NCI-H1436 (cell line): Measurements from ENCODE around the gene EPHX1.
"Not testable (repeated sequence)": the region's sequence is repeated elsewhere in the genome, so short reads cannot be mapped to it uniquely, and the experiment has no call there.

Experiments used
- DNase-seq: peaks from one replicate; lab custom pipeline; 2025; lab: John Stamatoyannopoulos, UW

The EPHX1 gene

GRCh38 chr1:225881081-225881958, 71.4 kb downstream of the EPHX1 start:
- no peak for DNase-seq

GRCh38 chr1:225881959-225882693, 72.2 kb downstream of the EPHX1 start, which contains the start of gene TMEM63A:
Gene TMEM63A (minus strand): TSS chr1:225882380. CDS start chr1:225877580, 4,800 bp downstream.
- DNase-seq: peak; percentile 48

GRCh38 chr1:225882694-225883615, 73.0 kb downstream of the EPHX1 start:
- no peak for DNase-seq

GRCh38 chr1:225883616-225884265, 73.8 kb downstream of the EPHX1 start:
- no peak for DNase-seq

GRCh38 chr1:225885336-225885735, 75.4 kb downstream of the EPHX1 start:
- DNase-seq: no peak

GRCh38 chr1:225886159-225887029, 76.5 kb downstream of the EPHX1 start:
- no peak for DNase-seq

GRCh38 chr1:225887030-225887314, 77.0 kb downstream of the EPHX1 start:
- DNase-seq: no peak

- not testable (repeated sequence) for DNase-seq
Observed at GRCh38 chr1:225887554-225888288, 77.8 kb downstream of the EPHX1 start.

- no peak for DNase-seq
Observed at GRCh38 chr1:225888289-225888897, 78.5 kb downstream of the EPHX1 start.

- no peak for DNase-seq
Observed at GRCh38 chr1:225888898-225889601, 79.1 kb downstream of the EPHX1 start, which contains the start of gene LEFTY1. Gene LEFTY1 (minus strand): TSS chr1:225889146. CDS start chr1:225889066, 80 bp downstream.

GRCh38 chr1:225889743-225890142, 79.8 kb downstream of the EPHX1 start:
- DNase-seq: no peak

- DNase-seq: no peak
Observed at GRCh38 chr1:225890346-225891228, 80.7 kb downstream of the EPHX1 start.

- DNase-seq: no peak
Observed at GRCh38 chr1:225891229-225891972, 81.5 kb downstream of the EPHX1 start.

GRCh38 chr1:225892307-225892706, 82.4 kb downstream of the EPHX1 start:
- DNase-seq: no peak
